GM23248 (cell line): ENCODE measurements around the gene GDPD3.

ENCODE experiments used
- EZH2 ChIP-seq: fragments of 200-600 bp; sonication (generic); IDR thresholded peaks from 2 replicates; pipeline ENCODE4 v1.6.1; 2018; ENCODE audit warnings: antibody characterized with exemption, mild to moderate bottlenecking; ENCODE audit not compliant: insufficient read depth, poor library complexity, severe bottlenecking
- EZH2phosphoT487 ChIP-seq: fragments of 200-600 bp; sonication (generic); IDR thresholded peaks from 2 replicates; pipeline ENCODE4 v1.6.1; 2018; ENCODE audit warnings: antibody characterized with exemption, moderate library complexity, mild to moderate bottlenecking, low read depth; ENCODE audit not compliant: insufficient read depth

DNA sequence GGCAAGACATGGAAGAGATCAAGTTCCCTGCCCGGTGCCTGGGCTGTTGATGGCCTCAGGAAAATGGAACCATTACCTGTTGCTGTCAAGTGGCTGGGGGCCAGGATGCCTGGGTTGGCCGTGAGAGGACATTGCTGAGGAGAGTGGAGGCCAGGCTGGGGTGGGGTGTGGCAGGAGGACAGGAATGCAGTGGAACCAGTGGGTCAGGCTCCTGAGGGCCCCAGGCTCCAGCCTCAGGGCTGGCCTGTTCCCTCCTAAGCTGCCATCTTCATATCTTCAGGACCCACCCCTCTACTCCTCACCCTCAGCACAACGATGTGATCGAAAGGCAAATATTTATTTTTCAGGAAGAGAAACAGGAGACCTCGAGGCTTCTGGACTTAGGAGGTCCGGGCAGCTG lies 8.8 kb downstream of the GDPD3 start:
- no peak for TF ChIP-seq EZH2phosphoT487
- no peak for TF ChIP-seq EZH2
